Skeletal muscle satellite cell (primary cell): Measurements from ENCODE around the gene OTOP2.
"Not testable (repeated sequence)": the region's sequence is repeated elsewhere in the genome, so short reads cannot be mapped to it uniquely, and the experiment has no call there.

Source experiments
- H3K27me3 ChIP-seq: 2 replicates; pipeline ENCODE4 v1.7.0; 2013; ENCODE audit warnings: low read length; ENCODE audit not compliant: control insufficient read depth, insufficient read depth
- H3K36me3 ChIP-seq: 2 replicates; pipeline ENCODE4 v1.7.0; 2013; ENCODE audit warnings: mild to moderate bottlenecking, control low read depth, low read length; ENCODE audit not compliant: insufficient read depth
- H3K4me1 ChIP-seq: 2 replicates; pipeline ENCODE4 v1.7.0; 2013; ENCODE audit warnings: low read length; ENCODE audit not compliant: control insufficient read depth, insufficient read depth
- H3K4me2 ChIP-seq: 2 replicates; pipeline ENCODE4 v1.7.0; 2013; ENCODE audit warnings: mild to moderate bottlenecking, low read length
- H3K4me3 ChIP-seq: 2 replicates; pipeline ENCODE4 v1.7.0; 2013; ENCODE audit warnings: low read length
- H3K9ac ChIP-seq: 2 replicates; pipeline ENCODE4 v1.7.0; 2013; ENCODE audit warnings: mild to moderate bottlenecking, low read depth, low read length, moderate library complexity
- H3K9me3 ChIP-seq: replicated peaks from 2 replicates; pipeline ENCODE4 v1.7.0; 2013; ENCODE audit warnings: mild to moderate bottlenecking, control low read depth, low read length

The OTOP2 gene

DNA sequence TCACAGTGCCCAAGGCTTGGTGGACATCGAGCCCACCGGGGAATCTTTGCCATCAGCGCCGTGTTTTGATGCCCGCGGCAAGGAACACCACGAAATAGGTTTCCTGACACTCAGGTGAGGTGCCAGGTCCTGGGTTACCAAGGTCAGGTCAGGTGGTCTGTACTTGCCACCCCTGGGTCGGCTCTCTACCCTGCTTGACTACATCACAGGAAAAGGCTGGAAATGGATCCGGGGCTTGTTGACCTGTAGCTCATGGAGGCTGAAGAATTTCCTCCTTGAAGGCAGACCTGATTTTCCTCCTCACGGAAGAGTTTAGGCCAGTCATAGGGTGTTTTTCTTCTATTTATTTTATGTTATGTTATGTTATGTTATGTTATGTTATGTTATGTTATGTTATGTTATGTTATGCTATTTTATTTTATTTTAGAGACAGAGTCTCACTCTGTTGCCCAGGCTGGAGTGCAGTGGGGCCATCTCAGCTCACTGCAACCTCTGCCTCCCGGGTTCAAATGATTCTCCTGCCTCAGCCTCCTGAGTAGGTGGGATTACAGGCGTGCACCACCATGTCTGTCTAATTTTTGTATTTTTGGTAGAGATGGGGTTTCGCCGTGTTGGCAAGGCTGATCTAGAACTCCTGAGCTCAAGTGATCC is 58.7 kb downstream of the OTOP2 start:
- H3K36me3 ChIP-seq, H3K9me3 ChIP-seq, H3K27me3 ChIP-seq: not testable (repeated sequence)
- H3K4me3 ChIP-seq = peak overlapping the region; percentile 88
- peak overlapping the region; percentile 76 for H3K9ac ChIP-seq
- H3K4me2 ChIP-seq = peak overlapping the region; percentile 93
- H3K4me1 ChIP-seq = peaks cover 16% of the 10 kb centered on the region
